DND-41 (cell line): ENCODE results near the gene FMN2.

Experiments used
- ATAC-seq: fragments of 200-7000 bp; cut with Tn5 transposase; 3 replicates; pipeline ENCODE4 v1.9.1; 2021; ENCODE audit warnings: low read depth; ENCODE audit not compliant: insufficient read depth
- DNase-seq: peaks from one replicate; pipeline ENCODE4 v3.0.0-alpha.2; 2020
- H2AFZ ChIP-seq: 2 replicates; pipeline ENCODE4 v1.6.0; 2012; ENCODE audit warnings: low read depth, low read length
- H3K27ac ChIP-seq: 2 replicates; pipeline ENCODE4 v1.5.1; 2012; ENCODE audit warnings: low read length, inconsistent platforms
- H3K27me3 ChIP-seq: fragments of 200-600 bp; sonication (generic); 2 replicates; pipeline ENCODE4 v1.6.0; 2012; ENCODE audit warnings: low read length, mild to moderate bottlenecking, inconsistent platforms; ENCODE audit not compliant: insufficient read depth, poor library complexity
- H3K36me3 ChIP-seq: 2 replicates; pipeline ENCODE4 v1.5.1; 2012; ENCODE audit warnings: low read length, inconsistent platforms; ENCODE audit not compliant: insufficient read depth
- H3K4me1 ChIP-seq: 2 replicates; pipeline ENCODE4 v1.5.1; 2012; ENCODE audit warnings: mild to moderate bottlenecking, low read length; ENCODE audit not compliant: insufficient read depth
- H3K4me2 ChIP-seq: 2 replicates; pipeline ENCODE4 v1.6.0; 2012; ENCODE audit warnings: mild to moderate bottlenecking, moderate library complexity, low read length, inconsistent platforms; ENCODE audit not compliant: insufficient read depth
- H3K4me3 ChIP-seq, 2 experiments: fragments of 200-600 bp in 1 of 2; shearing (Covaris generic) in 1 of 2; 2 replicates each; pipeline ENCODE4 v1.5.1; 2012 to 2016; ENCODE audit warnings: inconsistent platforms in 2 of 2, low read length in 2 of 2, mild to moderate bottlenecking in 2 of 2, low read depth in 1 of 2, moderate library complexity in 1 of 2
- H3K79me2 ChIP-seq: 2 replicates; pipeline ENCODE4 v1.6.0; 2012; ENCODE audit warnings: low read length, inconsistent platforms; ENCODE audit not compliant: insufficient read depth
- H3K9ac ChIP-seq: 2 replicates; pipeline ENCODE4 v1.6.0; 2012; ENCODE audit warnings: low read depth, mild to moderate bottlenecking, inconsistent platforms, low read length, moderate library complexity
- H3K9me3 ChIP-seq: 2 replicates; pipeline ENCODE4 v1.5.1; 2012; ENCODE audit warnings: low read length, moderate library complexity, mild to moderate bottlenecking, inconsistent platforms; ENCODE audit not compliant: insufficient read depth, severe bottlenecking
- H4K20me1 ChIP-seq: 2 replicates; pipeline ENCODE4 v1.6.0; 2012; ENCODE audit warnings: low read length; ENCODE audit not compliant: insufficient read depth
- CTCF ChIP-seq: IDR thresholded peaks from 2 replicates; pipeline ENCODE4 v1.5.1; 2012; ENCODE audit warnings: borderline replicate concordance, low read length, moderate library complexity, mild to moderate bottlenecking; ENCODE audit not compliant: poor library complexity, severe bottlenecking; ENCODE audit errors: extremely low read depth
- EZH2 ChIP-seq: IDR thresholded peaks from 3 replicates; pipeline ENCODE4 v1.6.1; 2012; ENCODE audit warnings: borderline replicate concordance, low read depth, mild to moderate bottlenecking, moderate library complexity, low read length, inconsistent platforms; ENCODE audit not compliant: severe bottlenecking

The FMN2 gene

DNA sequence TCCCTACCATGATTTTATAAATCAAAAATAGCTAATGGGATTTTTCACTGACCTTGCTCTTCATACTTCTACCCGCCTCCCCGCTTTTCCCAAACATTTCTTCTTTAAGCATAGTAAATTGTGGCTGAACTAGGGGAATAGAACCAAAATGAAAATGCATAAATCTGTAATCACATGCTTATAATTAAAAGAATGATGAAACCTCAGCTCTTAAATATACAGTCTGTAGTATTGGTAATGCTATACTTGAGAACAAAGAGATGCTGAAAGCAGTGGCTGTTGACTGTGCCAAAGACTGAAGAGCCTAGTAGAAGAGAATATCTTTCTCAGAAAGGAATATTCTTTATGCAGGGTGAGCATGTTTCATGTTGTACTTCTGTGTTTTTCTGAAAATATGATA lies 271.1 kb downstream of the FMN2 start:
- Histone ChIP-seq H3K36me3 (no peaks in the 10 kb centered on the region), H2AFZ (no peak overlapping the region), H3K9me3 (no peaks in the 10 kb centered on the region), H3K27me3 (no peaks in the 10 kb centered on the region), H3K4me3 (no peak overlapping the region), H3K27ac (no peak overlapping the region), H3K9ac (no peak overlapping the region), H3K4me2 (no peak overlapping the region), H3K79me2 (no peaks in the 10 kb centered on the region), H4K20me1 (no peaks in the 10 kb centered on the region), H3K4me1 (no peaks in the 10 kb centered on the region)
- TF ChIP-seq CTCF: no peak
- no peak for TF ChIP-seq EZH2
- ATAC-seq (no peak), DNase-seq (no peak)

DNA sequence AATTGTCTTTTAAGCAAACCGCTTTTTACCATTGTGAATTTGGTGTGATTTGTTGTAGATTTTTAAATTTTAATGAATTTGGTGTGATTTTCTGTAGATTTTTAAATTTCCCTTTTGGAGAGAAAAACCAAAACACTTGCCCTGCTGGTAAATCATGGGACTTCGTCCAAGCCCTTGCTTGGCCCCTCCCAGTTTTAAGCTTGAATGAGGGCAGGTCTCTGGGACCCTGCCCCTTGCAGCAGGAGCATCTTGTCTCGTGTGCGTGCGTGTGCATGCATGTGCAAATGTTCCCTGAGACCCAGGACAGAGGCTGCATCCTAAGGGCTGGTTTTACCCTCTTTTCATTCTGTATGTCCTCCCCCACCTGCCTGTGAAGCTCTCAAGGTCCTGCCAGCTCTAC lies 271.6 kb downstream of the FMN2 start:
- H3K9ac ChIP-seq: no peak overlapping the region
- no peaks in the 10 kb centered on the region for H3K36me3 ChIP-seq
- no peaks in the 10 kb centered on the region for H3K4me1 ChIP-seq
- H3K4me3 ChIP-seq: no peak overlapping the region
- H3K9me3 ChIP-seq: no peaks in the 10 kb centered on the region
- no peak overlapping the region for H2AFZ ChIP-seq
- H3K27ac ChIP-seq: no peak overlapping the region
- DNase-seq (no peak), ATAC-seq (no peak)
- H3K27me3 ChIP-seq: no peaks in the 10 kb centered on the region
- no peak overlapping the region for H3K4me2 ChIP-seq
- TF ChIP-seq CTCF (no peak), EZH2 (no peak)
- no peaks in the 10 kb centered on the region for H4K20me1 ChIP-seq
- H3K79me2 ChIP-seq: no peaks in the 10 kb centered on the region

DNA sequence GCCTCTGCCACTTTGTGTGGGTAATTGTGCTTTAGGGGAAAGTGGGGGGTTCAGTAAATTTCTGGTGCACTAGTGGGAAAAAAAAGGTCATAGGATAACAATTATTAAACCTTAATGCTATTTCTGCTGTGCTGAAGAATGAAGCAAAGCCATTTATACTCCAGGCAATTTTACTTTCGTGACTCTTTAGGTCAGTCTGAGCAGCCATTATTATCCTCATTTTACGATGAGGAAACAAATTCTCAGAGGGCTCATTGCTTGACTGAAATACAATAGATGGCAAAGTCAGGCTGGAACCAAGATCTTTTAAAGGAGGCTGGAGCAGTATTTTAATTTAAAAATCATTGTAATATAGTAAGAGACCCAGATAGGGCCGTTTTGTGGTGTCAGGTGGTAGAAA lies 272.2 kb downstream of the FMN2 start:
- Histone ChIP-seq H3K4me2 (no peak overlapping the region), H3K79me2 (no peaks in the 10 kb centered on the region), H3K4me1 (no peaks in the 10 kb centered on the region), H3K4me3 (no peak overlapping the region), H3K27me3 (no peaks in the 10 kb centered on the region), H2AFZ (no peak overlapping the region), H4K20me1 (no peaks in the 10 kb centered on the region), H3K9me3 (no peaks in the 10 kb centered on the region), H3K9ac (no peak overlapping the region), H3K27ac (no peak overlapping the region), H3K36me3 (no peaks in the 10 kb centered on the region)
- ATAC-seq (no peak), DNase-seq (no peak)
- TF ChIP-seq CTCF (no peak), EZH2 (no peak)

DNA sequence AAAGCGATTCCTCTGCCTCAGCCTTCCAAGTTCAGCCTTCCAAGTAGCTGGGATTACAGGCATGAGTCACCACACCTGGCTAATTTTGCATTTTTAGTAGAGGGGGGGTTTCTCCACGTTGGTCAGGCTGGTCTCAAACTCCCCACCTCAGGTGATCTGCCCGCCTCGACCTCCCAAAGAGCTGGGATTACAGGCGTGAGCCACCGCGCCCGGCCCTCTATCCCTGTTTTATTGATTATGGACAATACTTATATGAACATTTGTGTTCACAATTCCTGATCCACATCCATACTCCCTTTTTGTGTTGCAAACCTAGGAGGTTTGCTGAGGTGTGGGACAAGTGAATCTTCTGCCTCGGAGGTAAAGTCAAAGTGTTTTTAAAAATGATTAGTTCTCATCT lies 275.0 kb downstream of the FMN2 start:
- H3K9ac ChIP-seq: no peak overlapping the region
- H3K27ac ChIP-seq: no peak overlapping the region
- H4K20me1 ChIP-seq: no peaks in the 10 kb centered on the region
- no peak overlapping the region for H3K4me2 ChIP-seq
- ATAC-seq: no peak
- no peak overlapping the region for H3K4me3 ChIP-seq
- H3K4me1 ChIP-seq: no peaks in the 10 kb centered on the region
- no peaks in the 10 kb centered on the region for H3K36me3 ChIP-seq
- H2AFZ ChIP-seq: no peak overlapping the region
- no peak for TF ChIP-seq EZH2
- no peak for TF ChIP-seq CTCF
- DNase-seq: no peak
- H3K27me3 ChIP-seq: no peaks in the 10 kb centered on the region
- H3K9me3 ChIP-seq: no peaks in the 10 kb centered on the region
- H3K79me2 ChIP-seq: no peaks in the 10 kb centered on the region
